ENCODE data around the gene EVA1B. TPM values are rescaled to one million over a fixed set of nuclear protein-coding genes. Genes with fewer than 3 reads are reported as not detected.

Gene EVA1B, protein sequence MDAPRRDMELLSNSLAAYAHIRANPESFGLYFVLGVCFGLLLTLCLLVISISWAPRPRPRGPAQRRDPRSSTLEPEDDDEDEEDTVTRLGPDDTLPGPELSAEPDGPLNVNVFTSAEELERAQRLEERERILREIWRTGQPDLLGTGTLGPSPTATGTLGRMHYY
- total RNA-seq, result 132 and 162 TPM in 2 replicates

DNA sequence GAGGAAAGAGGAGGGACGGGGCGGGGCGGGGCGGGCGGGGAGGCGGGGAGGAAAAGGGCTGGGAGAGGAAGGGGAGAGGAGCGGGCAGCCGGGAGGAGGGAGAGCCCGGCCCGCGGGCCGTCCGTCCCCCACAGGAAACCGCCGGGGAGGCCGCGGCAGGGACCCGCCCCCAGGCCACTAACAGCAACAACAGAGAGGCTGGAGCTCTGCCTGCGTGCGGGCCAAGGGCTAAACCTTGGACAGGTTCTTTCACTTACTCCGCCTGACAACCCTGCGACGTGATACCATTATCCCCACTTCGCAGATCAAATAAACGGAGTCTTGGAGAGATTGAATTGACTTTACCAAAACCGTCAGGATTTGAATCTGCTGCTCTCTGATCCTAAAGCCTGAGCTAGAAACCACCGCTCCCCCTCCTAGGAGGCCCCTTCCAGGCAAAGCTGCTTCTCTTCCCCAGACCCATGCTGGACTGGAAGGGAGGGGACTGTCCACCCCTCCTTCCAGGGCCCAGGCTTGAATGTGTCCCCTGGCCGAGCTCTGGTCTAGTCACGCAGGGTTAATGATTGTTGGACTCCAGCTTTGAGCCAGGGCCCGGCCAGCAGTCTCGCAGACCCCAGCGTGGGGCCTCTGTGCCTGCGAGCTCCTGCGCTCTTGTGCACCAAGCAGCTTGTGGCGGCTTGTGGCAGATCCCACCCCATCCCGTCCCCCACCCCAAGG is at the start of gene EVA1B:
Gene EVA1B, minus strand, starts transcription at position 10 of the 717 bp plus-strand sequence. CDS start 608 bp downstream, outside the sequence.
- no peak for DNase-seq (ENCODE audit: extremely low read depth, low read depth, low spot score)

DNA sequence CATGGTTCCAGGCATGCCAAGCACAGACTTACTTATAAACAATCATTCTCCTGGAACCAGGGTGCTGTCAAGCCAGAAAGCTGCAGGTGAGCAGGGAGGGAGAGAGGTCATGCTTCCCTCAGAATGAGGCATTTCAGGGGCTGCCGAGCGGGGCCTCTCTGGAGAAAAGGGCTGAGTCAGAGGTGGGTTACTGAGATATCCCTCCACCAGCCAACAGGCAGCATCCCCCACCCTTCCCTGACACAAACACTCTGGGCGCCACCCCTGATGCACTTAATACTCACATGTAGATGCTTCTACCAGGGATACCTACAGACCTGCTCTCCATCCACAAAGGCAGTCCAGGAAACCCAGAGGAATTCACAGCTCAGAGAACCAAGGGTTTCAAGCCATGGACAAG is 49.2 kb upstream of the EVA1B start:
- DNase-seq (ENCODE audit: extremely low read depth, low read depth, low spot score), result no peak

DNA sequence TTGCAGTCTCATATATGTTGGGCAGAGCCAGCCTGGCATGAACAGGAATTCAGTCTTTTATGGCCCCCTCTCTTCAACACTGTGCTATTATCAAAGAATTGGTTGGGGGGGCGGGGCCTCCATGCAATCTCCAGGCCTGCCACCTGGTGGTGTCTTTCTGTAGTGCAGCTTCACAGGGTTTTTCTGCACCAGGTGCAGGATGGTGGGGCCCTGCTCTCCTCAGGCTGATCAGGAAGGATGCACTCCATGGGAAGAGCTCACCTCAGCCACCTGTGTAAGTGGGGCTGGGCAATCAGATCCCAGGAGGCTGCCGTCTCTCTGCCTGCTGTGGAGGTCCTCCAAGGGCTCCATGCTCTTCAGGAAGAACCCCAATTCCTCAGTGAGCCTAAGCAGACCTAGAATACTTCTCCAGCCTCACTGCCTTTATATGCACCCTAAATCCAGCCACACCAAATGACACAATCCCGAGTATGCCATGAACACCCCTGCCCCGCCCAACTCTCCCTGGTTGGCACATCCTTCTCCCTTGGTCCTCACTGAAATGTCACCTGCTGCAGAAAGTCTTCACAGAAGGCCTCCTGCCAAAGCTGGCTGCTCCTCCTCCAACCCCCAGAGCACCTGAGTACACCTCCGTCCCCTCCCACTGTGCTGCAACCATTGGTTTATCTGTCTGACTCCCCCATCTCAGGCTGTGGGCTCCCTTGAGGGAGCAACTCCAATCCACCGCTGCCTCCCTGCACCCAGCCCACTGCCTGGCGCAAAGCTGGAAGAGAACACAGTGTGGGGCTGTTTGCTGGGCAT is 45.8 kb upstream of the EVA1B start:
- no peak for DNase-seq (ENCODE audit: extremely low read depth, low read depth, low spot score)

DNA sequence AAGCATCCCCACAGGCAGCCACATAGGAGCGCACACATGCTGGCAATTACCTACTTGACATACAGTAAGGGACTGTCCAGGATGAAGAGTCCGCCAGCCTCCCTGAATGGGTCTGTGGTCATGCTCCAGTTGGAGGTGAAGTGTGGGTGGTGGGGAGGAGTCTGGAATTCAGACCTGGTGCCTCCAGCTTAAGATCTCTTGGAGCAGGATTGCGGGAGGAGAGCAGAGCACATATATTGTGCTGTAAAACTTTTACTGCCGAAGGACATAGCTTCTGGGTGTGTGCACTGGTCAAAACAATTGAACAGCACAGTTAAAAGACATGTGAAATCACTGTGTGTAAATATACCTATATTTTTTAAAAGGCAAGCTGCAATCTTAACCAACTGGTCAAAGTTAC is 44.4 kb upstream of the EVA1B start:
- DNase-seq (ENCODE audit: extremely low read depth, low read depth, low spot score), result no peak

DNA sequence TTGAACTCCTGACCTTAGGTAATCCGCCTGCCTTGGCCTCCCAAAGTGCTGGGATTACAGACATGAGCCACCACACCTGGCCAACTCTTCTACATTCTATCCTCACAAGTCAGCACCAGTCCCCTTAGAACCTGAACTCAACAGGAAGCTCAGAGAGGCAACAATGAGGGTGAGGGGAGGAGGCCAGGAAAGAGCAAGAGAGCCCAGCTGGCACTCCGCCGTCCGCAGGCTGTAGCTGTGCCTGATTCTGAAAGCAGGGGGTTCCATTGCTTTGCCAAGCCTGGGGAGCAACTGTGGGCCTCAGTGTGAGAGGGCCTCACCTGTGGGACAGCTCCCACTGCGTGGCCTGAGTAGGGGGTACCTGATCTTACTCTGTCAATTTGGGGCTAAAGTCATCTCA is 43.6 kb upstream of the EVA1B start:
- DNase-seq (ENCODE audit: extremely low read depth, low read depth, low spot score), result no peak

DNA sequence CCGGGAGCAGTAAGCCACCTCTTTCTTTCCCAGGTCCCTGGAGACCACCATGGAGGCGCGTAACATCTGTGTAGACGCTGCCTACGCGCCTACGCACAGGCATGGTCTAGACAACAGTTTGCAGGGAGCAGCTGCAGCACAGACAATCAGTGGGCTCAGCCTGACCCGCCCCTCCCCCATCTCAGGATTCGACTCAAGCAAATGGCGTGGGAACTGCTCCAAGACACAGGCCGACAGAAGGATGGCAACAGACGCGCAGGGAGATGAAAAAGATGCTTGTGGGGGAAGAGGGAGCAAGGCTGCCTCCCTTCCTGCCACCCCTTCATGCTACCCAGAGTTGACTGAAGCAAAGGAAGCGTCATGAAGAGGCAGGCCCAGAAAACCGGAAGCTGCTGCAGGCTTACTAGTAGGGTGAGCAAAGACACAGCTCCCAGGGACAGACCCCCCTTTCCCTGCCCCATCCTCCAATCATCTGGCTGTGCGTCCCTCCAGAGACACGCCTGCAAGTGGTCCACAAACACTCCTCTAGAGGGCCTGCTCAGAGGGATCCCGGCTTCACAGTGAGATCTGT is 42.7 kb upstream of the EVA1B start:
- no peak for DNase-seq (ENCODE audit: extremely low read depth, low read depth, low spot score)

DNA sequence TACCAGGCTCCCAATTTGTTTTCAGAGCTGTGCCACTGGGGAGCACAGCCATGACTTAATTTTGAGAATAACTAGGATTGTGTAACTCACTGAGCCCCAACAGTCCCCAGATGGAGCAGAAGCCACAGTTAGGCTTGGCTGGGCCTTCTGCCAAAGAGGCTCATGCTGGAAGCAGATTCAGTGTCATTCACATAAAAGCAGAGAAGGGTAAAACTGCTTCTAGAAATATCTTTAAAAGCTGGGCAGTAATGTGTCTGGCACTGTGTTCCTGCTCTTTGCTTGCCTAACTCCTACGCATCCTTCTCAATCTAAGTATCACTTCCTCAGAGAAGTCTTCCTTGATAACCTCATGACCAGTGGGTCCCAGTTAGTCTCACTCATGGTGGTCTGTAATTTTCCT is 41.9 kb upstream of the EVA1B start:
- no peak for DNase-seq (ENCODE audit: extremely low read depth, low read depth, low spot score)

DNA sequence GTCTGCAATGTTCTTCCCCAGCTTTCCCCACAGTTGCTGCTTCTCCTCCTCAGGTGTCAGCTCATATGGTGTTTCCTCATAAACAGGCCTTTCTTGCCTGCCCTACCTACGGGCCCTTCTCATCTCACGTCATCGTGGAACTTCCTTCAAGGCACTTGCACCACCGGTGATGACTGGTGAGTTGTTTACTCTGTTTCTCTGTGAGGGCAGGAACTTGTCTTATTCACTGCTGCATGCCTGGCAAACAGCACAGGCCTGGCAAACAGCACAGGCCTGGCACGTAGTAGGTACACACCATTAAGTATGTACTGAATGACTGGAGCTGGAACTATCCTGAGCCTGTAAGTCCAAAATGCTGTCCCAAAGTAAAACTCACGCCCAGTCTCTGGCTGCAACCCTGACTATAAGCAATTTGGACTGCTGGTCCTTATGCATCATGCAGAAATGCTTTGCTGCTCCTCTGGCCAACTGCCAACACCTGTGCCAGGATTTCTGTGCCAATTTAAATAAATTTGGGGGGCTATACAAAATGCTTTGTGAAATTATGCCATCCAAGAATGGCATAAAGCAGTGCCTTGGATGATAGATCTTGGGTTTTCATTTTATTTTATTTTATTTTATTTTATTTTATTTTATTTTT is 36.6 kb upstream of the EVA1B start:
- DNase-seq (ENCODE audit: extremely low read depth, low read depth, low spot score), result no peak

DNA sequence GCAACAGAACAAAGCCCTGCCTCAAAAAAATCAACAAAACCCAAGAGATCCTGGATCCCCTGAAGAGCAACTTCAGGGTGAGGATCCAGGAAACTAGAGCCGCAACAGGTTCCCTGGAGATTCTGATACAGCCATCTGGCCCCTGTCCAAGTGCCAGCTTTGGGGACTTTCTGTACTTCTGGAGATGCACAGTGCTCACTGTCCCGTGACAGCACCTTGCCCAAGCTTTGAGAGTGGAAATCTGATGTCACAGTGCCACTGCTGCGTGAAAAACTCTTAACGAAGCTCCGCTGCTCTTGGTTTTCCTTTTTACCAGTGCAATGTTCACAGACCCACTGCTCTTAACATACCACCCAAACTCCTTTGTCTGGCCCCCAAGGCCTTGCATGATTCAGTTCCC is 35.9 kb upstream of the EVA1B start:
- DNase-seq (ENCODE audit: extremely low read depth, low read depth, low spot score), result no peak

DNA sequence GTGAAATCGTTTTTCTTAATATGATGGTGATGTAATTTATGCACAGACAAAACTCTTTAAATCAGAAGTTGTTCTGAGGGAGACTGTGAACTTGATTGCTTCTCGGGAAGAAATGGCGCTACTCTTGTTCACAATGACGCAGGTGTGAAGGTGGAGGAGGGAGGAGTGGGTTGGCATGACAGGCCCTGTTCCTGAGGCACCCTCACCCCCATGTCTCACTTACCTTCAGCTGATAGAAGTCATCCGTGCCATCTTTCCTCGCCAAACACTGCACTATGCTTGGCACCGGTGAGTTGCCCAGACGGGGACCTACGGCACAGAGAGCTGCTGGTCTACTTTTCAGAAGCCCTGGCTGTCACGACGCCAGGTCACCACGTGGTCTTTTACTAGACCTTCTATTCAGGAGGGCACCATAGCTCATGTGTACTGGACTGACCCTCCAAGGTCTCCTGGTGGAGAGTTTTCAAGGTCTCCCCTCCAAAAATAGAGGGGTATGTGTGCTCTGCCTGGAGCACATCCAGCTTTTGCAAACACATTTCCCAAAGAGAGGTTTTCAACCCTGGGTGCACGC is 35.2 kb upstream of the EVA1B start:
- DNase-seq (ENCODE audit: extremely low read depth, low read depth, low spot score), result no peak

DNA sequence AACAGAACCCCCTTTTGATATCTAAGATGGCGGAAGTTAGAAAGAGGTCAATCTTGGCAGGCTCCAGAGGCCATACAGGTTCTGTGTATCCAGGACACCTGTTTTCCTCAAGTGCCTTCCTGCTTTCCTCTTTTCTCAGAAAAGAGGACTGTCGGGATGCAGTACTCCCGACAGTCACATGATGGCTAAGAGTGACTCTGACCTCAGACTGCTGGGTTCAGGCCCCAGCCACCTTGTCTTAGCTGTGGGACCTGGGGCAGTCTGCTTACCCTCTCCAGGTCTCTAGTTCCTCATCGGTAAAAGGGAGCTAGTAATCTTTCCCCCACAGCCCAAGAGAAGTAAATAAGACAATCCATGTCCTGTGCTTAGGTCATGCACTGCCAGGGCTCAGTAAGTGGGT is 32.4 kb upstream of the EVA1B start:
- no peak for DNase-seq (ENCODE audit: extremely low read depth, low read depth, low spot score)

DNA sequence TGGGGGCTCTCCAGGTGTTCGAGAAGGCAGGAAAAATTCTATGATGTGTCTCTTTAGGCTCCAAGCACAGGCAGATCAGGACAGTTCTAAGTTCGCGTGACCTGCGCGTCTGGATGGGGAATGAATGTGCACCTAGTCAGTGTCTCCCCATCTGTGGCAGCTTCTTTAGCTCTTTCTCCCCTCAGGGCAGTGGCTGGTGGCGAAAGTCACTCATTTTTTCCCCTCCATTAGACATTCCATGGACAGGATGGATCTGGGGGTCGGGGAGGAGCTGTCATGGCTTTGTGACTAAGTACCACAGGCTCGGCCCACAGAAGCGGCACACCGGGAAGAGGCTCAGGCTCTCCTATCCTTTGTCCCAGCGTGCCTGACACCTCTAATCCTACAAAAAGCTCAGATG is 31.0 kb upstream of the EVA1B start:
- no peak for DNase-seq (ENCODE audit: extremely low read depth, low read depth, low spot score)

DNA sequence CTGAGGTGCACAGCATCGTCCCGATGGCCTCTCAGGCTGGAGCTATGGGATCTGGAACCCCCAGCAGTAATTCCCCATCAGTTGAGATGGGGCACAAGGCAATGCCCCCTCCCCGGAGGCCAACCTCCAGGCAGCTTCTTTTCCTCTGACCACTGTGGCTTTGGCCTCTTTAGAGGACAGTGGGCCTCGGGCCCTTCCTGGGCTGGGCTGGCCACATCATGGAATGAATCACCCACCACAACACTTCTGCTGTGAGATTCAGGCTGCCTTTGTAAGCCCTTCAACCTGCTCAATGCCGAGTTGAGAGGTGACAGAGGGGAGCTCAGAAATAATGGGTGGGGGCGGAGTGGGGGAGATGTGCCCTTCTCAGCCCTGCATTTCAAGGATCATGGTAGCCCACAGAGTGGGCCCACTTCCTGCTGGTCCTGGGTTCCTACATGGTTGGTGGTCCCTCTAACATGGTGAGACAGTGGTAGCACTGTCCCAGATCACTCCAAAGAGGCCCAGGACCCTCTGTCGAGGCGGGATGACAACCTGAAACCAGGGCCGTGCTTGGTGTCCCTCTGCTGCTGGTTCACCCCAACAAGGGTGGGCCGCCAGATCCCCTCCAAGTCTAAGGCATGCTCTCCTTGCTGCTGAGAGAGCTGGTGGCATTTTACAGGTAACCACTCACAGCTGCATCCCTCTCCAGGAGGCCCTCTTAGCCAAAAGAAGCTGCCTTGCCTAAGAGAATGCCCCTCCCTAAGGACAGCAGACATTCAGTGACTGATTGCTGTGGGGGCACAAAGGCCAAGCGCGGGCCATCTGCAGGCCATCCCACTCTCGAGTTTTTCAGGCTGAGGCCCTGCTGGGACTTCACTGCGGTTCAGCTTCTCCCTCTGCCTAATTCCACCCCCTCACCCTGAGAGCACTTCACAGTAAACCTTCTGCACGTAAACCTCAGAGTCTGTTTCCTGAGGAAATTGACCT is 29.7 kb upstream of the EVA1B start:
- DNase-seq (ENCODE audit: extremely low read depth, low read depth, low spot score), result no peak

DNA sequence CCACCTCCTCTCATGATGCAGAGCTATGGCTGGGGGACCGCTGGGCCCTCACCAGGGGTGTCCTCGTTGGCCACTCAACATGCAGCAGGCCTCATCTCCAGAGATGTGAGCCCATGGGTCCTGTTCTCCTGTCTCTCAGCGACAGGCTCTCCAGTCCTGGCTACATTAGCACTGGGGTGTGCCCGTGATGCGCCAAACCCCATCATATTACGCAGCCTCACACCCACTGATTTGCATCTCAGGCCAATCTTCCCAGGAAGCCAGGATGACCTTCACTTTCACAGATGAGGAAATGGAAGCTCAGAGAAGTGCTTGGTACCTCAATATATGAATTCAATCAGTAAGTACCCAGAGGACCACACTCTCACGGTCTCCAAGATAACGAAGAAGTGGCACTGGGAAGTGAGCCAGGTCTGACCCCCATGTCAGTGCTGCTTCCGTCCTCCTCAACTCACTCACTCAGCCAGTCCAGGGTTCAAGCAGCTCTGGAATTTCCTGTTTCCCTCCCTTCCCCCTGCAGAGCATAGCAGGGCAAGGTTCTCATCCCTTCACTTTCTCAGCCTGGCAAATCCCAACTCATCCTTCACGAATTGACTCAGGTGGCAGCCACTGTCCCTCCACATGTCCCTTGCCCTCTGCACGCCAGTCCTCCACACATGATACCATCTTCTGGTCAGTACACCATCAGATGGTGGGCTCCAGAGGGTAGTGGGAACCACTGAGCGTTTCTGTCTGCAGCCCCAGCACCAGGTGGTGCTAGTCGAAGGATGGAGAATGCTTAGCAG is 28.9 kb upstream of the EVA1B start:
- DNase-seq (ENCODE audit: extremely low read depth, low read depth, low spot score), result no peak

DNA sequence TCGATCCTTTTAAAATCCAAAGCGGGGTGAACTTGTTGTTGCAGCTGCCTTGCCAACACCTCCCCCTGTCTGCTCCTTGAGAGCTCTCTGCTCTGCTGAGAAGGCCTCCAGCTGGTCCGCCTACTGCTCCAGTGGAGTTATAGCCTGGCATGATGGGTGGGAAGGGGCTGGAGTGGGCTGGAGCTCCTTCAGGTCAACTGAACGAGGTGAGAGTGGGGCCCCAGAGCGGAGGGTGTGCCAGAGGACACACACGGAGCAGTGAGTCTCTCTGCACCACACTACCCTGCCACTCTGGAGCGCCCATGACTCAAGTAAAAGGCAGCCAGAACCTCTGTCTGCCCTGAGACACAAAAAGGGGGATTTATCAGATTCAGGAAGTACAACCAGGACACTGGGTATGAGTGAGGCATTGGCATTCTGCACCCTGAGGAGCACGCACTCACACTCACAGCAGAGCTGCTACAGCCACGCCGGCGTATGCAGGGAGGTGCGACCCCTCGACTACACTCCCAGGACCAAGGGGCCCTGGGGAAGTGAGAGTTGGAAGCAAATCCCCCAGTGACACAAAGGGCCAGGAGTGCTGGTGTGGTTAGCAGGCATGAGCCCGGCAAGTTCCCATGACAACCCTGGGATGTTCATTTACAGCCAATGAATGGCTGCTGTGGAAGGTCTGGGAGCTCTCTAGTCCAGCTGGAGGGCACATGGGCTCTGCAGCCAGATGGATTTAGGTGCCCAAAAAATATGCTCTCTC is 28.0 kb upstream of the EVA1B start:
- no peak for DNase-seq (ENCODE audit: extremely low read depth, low read depth, low spot score)

DNA sequence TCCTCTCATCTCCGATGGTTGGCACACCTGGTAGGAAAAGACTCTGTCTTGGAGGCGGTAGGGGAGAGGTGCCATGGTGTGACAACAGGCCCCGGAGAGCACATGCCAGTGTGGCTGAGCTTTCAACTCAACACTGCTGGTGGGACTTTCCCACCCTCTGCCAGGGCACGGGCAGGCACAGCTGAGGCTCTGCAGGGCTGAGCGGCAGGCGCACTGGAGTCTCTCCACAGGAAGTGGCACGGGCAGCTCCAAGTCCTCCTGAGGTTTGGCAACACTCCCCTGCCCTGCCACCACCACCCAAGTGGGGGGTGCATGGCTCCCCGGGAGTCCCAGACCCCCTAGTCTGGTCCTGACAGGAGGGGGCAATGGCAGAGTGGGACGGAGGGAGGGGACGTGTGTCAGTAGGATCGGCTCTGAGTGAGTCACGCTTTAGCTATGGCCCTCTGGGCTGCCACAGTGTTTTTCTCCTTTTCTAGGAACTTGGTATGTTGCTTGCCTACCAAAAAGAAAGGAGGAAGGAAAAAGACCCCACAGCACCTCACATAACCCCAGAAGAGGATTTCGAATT is 27.3 kb upstream of the EVA1B start:
- no peak for DNase-seq (ENCODE audit: extremely low read depth, low read depth, low spot score)

DNA sequence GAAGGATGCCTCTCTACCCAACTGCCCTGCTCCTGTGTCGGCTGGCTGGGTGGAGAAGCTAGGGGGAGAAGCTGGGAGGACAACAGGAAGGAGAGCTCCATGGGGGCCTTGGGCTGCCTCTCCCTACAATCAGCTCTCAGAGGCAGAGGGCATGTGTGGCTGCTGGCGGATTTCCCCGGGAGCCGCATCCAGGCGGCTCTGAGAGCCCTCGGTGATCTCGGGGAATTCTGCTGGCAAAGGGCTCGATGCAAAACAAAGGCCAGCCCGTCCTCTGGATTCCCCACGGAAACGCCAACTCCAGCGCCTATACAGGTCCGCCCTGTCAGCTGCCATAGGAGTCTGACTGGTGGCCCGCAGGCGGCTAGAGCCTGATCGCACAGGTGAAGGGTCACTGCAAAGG is 26.4 kb upstream of the EVA1B start:
- DNase-seq (ENCODE audit: extremely low read depth, low read depth, low spot score), result no peak

DNA sequence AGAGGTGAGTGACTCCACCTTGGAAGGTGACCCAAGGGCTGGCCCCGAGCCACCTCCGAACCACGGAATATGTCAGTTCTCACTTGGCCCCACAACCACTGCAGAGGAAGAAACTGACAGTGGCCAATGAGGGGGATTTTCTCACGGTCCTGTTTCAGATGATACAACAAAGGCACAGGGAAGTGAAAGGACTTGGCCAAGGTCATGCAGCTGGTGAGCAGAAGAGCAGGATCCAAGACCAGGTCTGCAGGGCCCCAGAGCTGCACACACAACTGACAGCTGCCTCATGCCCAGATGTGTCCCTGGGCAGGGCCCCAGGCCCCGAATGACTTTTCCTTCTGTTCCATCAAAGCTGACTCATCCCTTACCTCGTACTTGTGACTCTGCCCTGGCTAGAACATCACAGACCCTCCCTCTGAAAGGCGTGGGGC is 25.8 kb upstream of the EVA1B start:
- no peak for DNase-seq (ENCODE audit: extremely low read depth, low read depth, low spot score)

Data from glomerular endothelial cell (primary cell).